ENCODE measurements around the gene CCDC12.

Gene CCDC12

DNA sequence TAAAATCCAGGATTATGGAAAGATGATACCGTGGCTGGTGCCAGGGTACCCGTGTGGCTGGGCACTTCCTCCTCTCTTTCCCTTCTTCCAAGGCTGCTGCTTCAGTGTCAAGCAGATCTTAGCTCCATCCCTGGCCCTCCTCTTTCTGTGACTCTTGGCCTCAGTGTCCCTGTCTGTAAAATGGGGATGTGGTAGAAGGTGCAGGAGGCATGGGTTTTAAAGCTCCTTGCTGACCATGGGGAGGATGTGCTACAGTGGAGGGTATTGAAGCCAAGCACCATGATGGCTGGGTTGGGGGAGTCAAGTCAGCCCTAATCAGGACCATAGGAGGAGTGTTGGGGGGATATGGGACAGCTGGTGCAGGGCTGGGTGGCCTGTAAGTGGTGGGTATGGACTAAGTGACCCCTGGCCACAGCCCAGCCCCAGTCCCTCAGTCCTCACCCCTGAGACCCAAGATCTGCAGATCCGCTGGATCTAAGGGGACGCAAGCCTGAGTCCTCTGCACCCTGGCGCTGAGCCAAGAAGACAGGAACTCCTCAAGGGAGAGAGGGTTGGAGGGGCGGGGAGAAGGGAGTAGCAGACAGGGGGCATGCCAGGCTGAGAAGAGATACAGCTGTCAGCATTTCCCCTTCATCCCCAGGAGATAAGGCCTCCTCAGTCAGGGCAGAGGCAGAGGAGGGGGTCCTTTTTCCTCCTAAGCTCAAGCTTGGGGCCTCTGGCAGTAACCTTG lies 87.0 kb downstream of the CCDC12 start:
- TF ChIP-seq, protein P1, sequence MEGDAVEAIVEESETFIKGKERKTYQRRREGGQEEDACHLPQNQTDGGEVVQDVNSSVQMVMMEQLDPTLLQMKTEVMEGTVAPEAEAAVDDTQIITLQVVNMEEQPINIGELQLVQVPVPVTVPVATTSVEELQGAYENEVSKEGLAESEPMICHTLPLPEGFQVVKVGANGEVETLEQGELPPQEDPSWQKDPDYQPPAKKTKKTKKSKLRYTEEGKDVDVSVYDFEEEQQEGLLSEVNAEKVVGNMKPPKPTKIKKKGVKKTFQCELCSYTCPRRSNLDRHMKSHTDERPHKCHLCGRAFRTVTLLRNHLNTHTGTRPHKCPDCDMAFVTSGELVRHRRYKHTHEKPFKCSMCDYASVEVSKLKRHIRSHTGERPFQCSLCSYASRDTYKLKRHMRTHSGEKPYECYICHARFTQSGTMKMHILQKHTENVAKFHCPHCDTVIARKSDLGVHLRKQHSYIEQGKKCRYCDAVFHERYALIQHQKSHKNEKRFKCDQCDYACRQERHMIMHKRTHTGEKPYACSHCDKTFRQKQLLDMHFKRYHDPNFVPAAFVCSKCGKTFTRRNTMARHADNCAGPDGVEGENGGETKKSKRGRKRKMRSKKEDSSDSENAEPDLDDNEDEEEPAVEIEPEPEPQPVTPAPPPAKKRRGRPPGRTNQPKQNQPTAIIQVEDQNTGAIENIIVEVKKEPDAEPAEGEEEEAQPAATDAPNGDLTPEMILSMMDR (IDR thresholded peaks at IDR 0.05; ENCODE audit: low read depth, low read length, missing control alignments): no peak
- H3K4me3 ChIP-seq (ENCODE audit: low read depth, low read length): no peak overlapping the region
- no peak for DNase-seq (ENCODE audit: low read depth)

DNA sequence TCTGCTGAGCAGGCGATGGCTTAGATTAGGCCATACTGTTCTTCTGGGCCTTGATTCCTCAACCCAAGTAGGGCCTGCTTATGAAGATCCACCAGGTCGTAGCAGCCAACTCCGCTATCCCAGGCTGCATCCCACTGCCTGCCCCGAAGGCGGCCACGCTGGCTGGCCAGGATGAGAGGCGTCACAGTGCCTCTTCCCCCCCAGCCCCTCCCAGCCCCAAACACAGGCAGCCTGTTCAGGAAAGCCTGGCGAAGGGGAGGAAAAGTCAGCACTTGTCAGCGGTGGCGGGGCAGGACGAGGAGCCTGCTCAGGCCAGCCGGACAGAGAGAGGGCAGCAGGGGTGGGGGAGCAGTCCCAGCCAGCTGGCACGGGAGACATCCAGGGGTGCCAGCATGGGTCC lies 87.8 kb downstream of the CCDC12 start:
- H3K4me3 ChIP-seq (ENCODE audit: low read depth, low read length): no peak overlapping the region
- no peak for DNase-seq (ENCODE audit: low read depth)
- TF ChIP-seq, protein P1 (IDR thresholded peaks at IDR 0.05; ENCODE audit: low read depth, low read length, missing control alignments): no peak

DNA sequence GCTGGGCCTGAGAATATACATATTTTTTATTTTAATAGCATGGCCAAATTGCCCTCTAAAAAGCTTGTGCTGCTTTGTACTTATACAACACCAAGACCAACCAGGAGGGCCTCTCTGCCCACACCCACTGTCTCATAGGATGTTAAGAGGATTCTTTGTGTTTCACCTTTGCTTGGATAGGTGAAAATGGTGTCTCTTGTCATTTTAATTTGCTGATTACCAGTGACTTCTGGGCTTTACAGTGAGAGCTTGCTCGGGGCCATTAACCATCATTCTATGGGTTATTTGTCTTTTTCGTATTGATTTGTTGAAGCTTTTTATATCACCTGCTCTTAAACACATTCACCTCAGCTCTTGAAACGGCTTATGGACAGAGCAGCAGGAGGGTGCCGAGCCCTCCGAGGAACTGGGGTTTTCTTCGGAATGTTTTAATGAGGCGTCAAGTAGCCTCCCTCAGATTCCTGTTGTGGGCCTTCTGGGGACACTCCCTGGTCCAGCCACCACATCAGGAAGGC lies 88.5 kb downstream of the CCDC12 start:
- DNase-seq (ENCODE audit: low read depth): no peak
- TF ChIP-seq, protein P1 (IDR thresholded peaks at IDR 0.05; ENCODE audit: low read depth, low read length, missing control alignments): no peak
- no peak overlapping the region for H3K4me3 ChIP-seq (ENCODE audit: low read depth, low read length)

DNA sequence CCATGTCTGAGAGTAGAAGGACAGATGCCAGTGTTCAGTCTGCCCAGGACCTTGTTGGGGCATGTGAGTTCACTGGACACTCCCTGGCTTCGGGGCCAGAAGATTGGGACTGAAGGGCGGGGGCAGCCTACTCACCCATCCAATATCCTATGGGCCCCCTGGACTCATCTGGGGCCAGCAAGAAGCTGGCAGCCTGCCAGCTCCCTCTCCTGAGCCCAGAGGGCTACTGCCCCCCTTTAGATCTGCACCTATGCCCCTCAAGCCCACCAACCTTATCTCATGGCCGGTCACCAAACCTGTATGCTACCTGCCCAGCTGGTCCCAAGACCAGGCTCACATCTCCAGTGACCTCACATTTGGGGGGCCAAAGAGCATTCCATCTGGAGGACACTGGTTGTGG lies 90.9 kb downstream of the CCDC12 start:
- H3K4me3 ChIP-seq (ENCODE audit: low read depth, low read length): no peak overlapping the region
- TF ChIP-seq, protein P1 (IDR thresholded peaks at IDR 0.05; ENCODE audit: low read depth, low read length, missing control alignments): no peak
- DNase-seq (ENCODE audit: low read depth): no peak

DNA sequence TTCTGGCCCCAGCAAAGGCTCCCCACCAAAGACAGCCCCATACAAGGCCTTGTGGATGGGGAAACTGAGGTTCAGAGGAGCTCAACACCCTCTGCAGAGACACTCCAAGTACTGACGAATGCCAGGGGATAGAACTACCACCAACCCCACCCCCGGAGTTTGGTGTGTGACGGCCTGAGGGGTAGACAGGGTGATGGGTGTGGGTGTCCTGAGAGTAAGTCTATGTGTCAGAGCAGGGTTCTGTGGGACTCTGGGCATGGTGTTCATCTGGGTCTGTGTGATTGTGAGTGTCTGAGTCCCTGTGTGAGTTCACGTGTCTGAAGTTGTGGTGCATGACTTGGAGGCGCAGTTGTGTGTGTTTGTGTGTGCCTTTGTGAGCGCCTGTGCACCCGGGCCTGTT lies 91.6 kb downstream of the CCDC12 start:
- no peak for DNase-seq (ENCODE audit: low read depth)
- TF ChIP-seq, protein P1 (IDR thresholded peaks at IDR 0.05; ENCODE audit: low read depth, low read length, missing control alignments): no peak
- H3K4me3 ChIP-seq (ENCODE audit: low read depth, low read length): no peak overlapping the region

DNA sequence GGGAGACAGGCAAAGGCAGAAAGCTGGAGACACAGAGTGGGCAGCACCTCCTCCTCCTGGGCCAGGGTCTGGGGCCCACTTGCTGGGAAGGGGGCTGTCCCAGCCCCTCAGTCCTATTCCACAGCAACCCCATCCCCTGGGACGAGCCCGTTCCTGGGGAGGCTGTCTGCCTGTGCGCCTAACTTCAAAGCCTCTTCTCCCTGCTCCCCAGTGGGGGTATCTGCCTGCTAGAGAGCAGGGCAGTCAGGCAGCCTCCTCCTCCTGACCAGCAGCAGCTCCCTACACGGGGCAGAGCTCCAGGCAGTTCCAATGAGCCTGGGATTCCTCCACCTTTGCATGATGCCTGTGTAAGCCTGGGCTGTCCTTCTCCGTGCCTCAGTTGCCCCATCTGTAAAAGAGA lies 92.1 kb downstream of the CCDC12 start:
- TF ChIP-seq, protein P1 (IDR thresholded peaks at IDR 0.05; ENCODE audit: low read depth, low read length, missing control alignments): no peak
- no peak overlapping the region for H3K4me3 ChIP-seq (ENCODE audit: low read depth, low read length)

DNA sequence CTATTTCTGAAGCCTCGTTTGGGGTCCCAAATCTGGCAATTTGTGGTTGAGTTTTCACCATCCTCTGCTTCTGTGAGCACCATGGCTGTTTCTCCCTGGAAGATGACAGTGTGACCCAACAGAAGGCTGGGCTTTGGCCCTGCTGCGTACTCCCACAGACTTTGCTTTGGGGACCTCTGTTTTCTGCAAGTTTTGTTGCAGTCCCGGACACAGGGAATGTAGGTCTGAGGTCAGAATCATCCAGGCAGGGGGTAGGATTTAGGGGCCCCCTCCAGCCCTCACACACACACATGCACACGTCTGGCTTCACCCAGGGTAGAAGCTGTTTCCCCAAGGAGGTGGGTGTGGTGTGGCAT lies 92.7 kb downstream of the CCDC12 start:
- H3K4me3 ChIP-seq (ENCODE audit: low read depth, low read length): no peak overlapping the region
- no peak for DNase-seq (ENCODE audit: low read depth)
- TF ChIP-seq, protein P1 (IDR thresholded peaks at IDR 0.05; ENCODE audit: low read depth, low read length, missing control alignments): no peak

More for the DNA sequence above, 92.1 kb downstream of the CCDC12 start:
- no peak for DNase-seq (ENCODE audit: low read depth)
